Measurements from ENCODE around the gene BTBD9.

- TF ChIP-seq, protein P1, sequence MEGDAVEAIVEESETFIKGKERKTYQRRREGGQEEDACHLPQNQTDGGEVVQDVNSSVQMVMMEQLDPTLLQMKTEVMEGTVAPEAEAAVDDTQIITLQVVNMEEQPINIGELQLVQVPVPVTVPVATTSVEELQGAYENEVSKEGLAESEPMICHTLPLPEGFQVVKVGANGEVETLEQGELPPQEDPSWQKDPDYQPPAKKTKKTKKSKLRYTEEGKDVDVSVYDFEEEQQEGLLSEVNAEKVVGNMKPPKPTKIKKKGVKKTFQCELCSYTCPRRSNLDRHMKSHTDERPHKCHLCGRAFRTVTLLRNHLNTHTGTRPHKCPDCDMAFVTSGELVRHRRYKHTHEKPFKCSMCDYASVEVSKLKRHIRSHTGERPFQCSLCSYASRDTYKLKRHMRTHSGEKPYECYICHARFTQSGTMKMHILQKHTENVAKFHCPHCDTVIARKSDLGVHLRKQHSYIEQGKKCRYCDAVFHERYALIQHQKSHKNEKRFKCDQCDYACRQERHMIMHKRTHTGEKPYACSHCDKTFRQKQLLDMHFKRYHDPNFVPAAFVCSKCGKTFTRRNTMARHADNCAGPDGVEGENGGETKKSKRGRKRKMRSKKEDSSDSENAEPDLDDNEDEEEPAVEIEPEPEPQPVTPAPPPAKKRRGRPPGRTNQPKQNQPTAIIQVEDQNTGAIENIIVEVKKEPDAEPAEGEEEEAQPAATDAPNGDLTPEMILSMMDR (IDR thresholded peaks at IDR 0.05), result no peak
- TF ChIP-seq TP53 (CRISPR knock-in tag; IDR thresholded peaks at IDR 0.05), result no peak
- TF ChIP-seq, protein P2, sequence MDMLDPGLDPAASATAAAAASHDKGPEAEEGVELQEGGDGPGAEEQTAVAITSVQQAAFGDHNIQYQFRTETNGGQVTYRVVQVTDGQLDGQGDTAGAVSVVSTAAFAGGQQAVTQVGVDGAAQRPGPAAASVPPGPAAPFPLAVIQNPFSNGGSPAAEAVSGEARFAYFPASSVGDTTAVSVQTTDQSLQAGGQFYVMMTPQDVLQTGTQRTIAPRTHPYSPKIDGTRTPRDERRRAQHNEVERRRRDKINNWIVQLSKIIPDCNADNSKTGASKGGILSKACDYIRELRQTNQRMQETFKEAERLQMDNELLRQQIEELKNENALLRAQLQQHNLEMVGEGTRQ (IDR thresholded peaks at IDR 0.05), result no peak
- TF ChIP-seq FOSL2 (IDR thresholded peaks at IDR 0.05), result no peak
- no peak for TF ChIP-seq FOSL2 (CRISPR knock-in tag; IDR thresholded peaks at IDR 0.05)
Observed at GRCh38 chr6:38134704-38135088, 505.0 kb downstream of the BTBD9 start.

All from A549 (cell line).